Ovary (tissue), 9 donors: ENCODE data around the gene NOXA1. TPM values are rescaled to one million over a fixed set of nuclear protein-coding genes. Genes with fewer than 3 reads are reported as not detected.

ENCODE experiments used
- DNase-seq, 5 donors: peaks; one replicate each; pipeline ENCODE4 v3.0.0-alpha.2; 2019 to 2020
- H3K27ac ChIP-seq, 2 donors: fragments of 200-600 bp; one replicate each; pipeline versions ENCODE4 v1.5.1 to v1.8.0; 2019 to 2022
- H3K27me3 ChIP-seq: fragments of 200-600 bp; one replicate; pipeline ENCODE4 v1.8.0; 2022
- H3K36me3 ChIP-seq: fragments of 200-600 bp; sonication (generic); one replicate; pipeline ENCODE4 v1.5.1; 2019
- H3K4me1 ChIP-seq: one replicate; pipeline ENCODE4 v1.8.1; 2013; ENCODE audit warnings: mild to moderate bottlenecking, moderate library complexity; ENCODE audit not compliant: insufficient read depth
- H3K4me3 ChIP-seq: fragments of 200-600 bp; sonication (generic); one replicate; pipeline ENCODE4 v1.5.1; 2017
- H3K9me3 ChIP-seq, 2 donors: fragments of 200-600 bp in 1 of 2; sonication (generic) in 1 of 2; one replicate each; pipeline versions ENCODE4 v1.5.1 to v1.8.1; 2013 to 2019; ENCODE audit warnings: mild to moderate bottlenecking in 1 of 2, moderate library complexity in 1 of 2
- EP300 ChIP-seq: sonication (generic); formaldehyde crosslinking; IDR thresholded peaks from one replicate; pipeline ENCODE4 v1.6.1; 2017; ENCODE audit warnings: antibody characterized with exemption
- POLR2A ChIP-seq: fragments of 450-650 bp; IDR thresholded peaks from one replicate; pipeline ENCODE4 v1.6.1; 2017; ENCODE audit warnings: antibody characterized with exemption, mild to moderate bottlenecking, moderate library complexity
- WGBS, 3 donors: extraction: QIAGEN DNeasy Blood & Tissue Kit in 1 of 3; methylation state at CpG; one replicate each; pipeline versions ENCODE4 v1.1.5 to v1.1.7; 2013 to 2017; 5-methylcytosine and 5-hydroxymethylcytosine counted together
- intact Hi-C, 4 donors: fragments of 100-400 bp; cut with DNase I; formaldehyde crosslinking; loops; one replicate each; pipeline versions ENCODE4 v1.11.0 to v1.15.1; 2022 to 2023
- polyA plus RNA-seq, 2 donors: library from polyadenylated mRNA; stranded (reverse); fragments of 200-250 nt in 1 of 2; fragments of 350-450 nt in 1 of 2; fragmentation: Illumina TruSeq in 1 of 2; extraction: RNeasy Lipid Tissue Mini Kit (QIAGEN cat#74804) in 1 of 2; gene quantifications; one replicate each; pipeline ENCODE4 v1.2.3, GENCODE V29; 2013 to 2014
- total RNA-seq, 7 donors: library from RNA; depleted of rRNA in 2 of 7; stranded (reverse); fragments of >200 nt in 2 of 7; fragmentation: NEBNext Ultra II Directional in 3 of 7; extraction: Animal tissue kit (Norgen Biotek cat#: 25700) in 3 of 7; gene quantifications; one replicate each; pipeline versions ENCODE4 v1.1.0 to v1.2.4, GENCODE V29; 2016 to 2023
- TF ChIP-seq, protein P1 (sequence below), 3 donors: fragments of 450-650 bp in 2 of 3; fragments of 200-600 bp in 1 of 3; IDR thresholded peaks; one replicate each; pipeline versions ENCODE4 v1.5.1 to v1.8.0; 2016 to 2022; ENCODE audit warnings: antibody characterized with exemption in 3 of 3, mild to moderate bottlenecking in 1 of 3
- donor health status: DM: no; HTN: no; CAD: no; lungs with moderate emphysema.
- donor health status: DM: no; HTN: no; CAD: no.
- donor health status: Bipolar disorder and iron deficiency.
- donor health status: DM: yes; HTN: yes; CAD: no.
- donor health status: DM: no; HTN: no; CAD: no.
- donor health status: DM: yes; HTN: yes; CAD: no.

Gene NOXA1
- total and polyA plus RNA-seq, 9 donors: 7.1 to 18.5 (median 12.1) TPM; not detected in 1

DNA sequence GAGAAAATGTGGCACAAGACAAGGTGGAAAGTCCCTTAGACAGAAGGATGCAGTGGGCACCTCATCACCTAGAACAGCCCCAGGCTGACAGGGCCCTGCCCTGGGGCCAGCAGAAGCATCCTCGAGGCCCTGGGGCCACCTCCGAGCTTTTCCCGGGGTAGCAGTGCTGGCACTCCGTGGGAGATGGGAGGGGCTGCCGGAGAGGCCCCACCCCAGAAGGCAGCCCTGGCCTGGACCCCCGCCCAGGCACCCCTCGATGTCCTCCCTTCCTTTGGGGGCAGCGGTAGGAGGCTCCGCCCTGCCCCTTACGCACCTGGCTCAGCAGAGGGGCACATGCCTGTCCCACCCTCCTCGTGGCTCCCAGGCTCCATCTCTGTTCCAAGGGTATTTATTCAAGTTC lies 53.7 kb downstream of the NOXA1 start:
- H3K27me3 ChIP-seq: no peaks in the 10 kb centered on the region
- H3K27ac ChIP-seq: no peak overlapping the region
- intact Hi-C loops: no loop called here
- H3K9me3 ChIP-seq: no peaks in the 10 kb centered on the region
- TF ChIP-seq, protein P1, sequence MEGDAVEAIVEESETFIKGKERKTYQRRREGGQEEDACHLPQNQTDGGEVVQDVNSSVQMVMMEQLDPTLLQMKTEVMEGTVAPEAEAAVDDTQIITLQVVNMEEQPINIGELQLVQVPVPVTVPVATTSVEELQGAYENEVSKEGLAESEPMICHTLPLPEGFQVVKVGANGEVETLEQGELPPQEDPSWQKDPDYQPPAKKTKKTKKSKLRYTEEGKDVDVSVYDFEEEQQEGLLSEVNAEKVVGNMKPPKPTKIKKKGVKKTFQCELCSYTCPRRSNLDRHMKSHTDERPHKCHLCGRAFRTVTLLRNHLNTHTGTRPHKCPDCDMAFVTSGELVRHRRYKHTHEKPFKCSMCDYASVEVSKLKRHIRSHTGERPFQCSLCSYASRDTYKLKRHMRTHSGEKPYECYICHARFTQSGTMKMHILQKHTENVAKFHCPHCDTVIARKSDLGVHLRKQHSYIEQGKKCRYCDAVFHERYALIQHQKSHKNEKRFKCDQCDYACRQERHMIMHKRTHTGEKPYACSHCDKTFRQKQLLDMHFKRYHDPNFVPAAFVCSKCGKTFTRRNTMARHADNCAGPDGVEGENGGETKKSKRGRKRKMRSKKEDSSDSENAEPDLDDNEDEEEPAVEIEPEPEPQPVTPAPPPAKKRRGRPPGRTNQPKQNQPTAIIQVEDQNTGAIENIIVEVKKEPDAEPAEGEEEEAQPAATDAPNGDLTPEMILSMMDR (IDR thresholded peaks at IDR 0.05): no peak
- TF ChIP-seq EP300 (no peak), POLR2A (no peak)
- H3K36me3 ChIP-seq: no peaks in the 10 kb centered on the region
- no peak overlapping the region for H3K4me3 ChIP-seq
- peak in 1 of 5 donors; percentile 28 for DNase-seq
- H3K4me1 ChIP-seq: peaks cover 1% of the 10 kb centered on the region
- 89 to 91% (median 91%) methylated on average over 9 to 11 of the region's 11 CpGs for WGBS, 3 donors

- Histone ChIP-seq H3K4me3 (no peak overlapping the region), H3K4me1 (peaks cover 4% of the 10 kb centered on the region), H3K9me3 (no peaks in the 10 kb centered on the region), H3K27ac (no peak overlapping the region), H3K27me3 (no peaks in the 10 kb centered on the region), H3K36me3 (no peaks in the 10 kb centered on the region)
- peak in 1 of 5 donors; percentile 31 for DNase-seq
- intact Hi-C loops: no loop called here
- 81 to 91% (median 87%) methylated on average over 15 to 29 of the region's 29 CpGs for WGBS, 3 donors
- TF ChIP-seq EP300 (no peak), POLR2A (no peak)
- TF ChIP-seq, protein P1 (IDR thresholded peaks at IDR 0.05): no peak
Observed at GRCh38 chr9:137477778-137478612, 54.8 kb downstream of the NOXA1 start.

DNA sequence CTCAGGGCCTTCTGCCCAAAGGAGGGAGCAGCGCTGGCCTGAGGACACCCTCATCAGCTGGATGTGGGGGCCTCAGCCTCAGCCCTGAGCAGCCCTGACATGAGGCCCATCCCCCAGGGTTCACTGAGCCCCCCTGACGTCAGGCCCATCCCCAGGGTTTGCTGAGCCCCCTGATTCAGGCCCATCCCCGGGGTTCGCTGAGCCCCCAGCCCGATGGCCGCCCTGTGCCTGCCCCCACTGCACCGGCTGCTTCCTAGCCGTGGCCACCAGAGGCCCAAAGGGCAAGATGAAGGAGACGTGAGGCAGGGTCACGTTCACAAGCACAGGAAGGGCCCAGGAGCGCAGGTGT lies 55.4 kb downstream of the NOXA1 start:
- no peaks in the 10 kb centered on the region for H3K9me3 ChIP-seq
- H3K27ac ChIP-seq: no peak overlapping the region
- peaks cover 4% of the 10 kb centered on the region for H3K4me1 ChIP-seq
- WGBS, 3 donors: 74 to 88% (median 82%) methylated on average over 11 of the region's 11 CpGs
- H3K4me3 ChIP-seq: no peak overlapping the region
- H3K27me3 ChIP-seq: no peaks in the 10 kb centered on the region
- no peaks in the 10 kb centered on the region for H3K36me3 ChIP-seq
- intact Hi-C loops: no loop called here
- TF ChIP-seq POLR2A (no peak), EP300 (no peak)
- TF ChIP-seq, protein P1 (IDR thresholded peaks at IDR 0.05): no peak
- DNase-seq: peak in 1 of 5 donors; percentile 31

DNA sequence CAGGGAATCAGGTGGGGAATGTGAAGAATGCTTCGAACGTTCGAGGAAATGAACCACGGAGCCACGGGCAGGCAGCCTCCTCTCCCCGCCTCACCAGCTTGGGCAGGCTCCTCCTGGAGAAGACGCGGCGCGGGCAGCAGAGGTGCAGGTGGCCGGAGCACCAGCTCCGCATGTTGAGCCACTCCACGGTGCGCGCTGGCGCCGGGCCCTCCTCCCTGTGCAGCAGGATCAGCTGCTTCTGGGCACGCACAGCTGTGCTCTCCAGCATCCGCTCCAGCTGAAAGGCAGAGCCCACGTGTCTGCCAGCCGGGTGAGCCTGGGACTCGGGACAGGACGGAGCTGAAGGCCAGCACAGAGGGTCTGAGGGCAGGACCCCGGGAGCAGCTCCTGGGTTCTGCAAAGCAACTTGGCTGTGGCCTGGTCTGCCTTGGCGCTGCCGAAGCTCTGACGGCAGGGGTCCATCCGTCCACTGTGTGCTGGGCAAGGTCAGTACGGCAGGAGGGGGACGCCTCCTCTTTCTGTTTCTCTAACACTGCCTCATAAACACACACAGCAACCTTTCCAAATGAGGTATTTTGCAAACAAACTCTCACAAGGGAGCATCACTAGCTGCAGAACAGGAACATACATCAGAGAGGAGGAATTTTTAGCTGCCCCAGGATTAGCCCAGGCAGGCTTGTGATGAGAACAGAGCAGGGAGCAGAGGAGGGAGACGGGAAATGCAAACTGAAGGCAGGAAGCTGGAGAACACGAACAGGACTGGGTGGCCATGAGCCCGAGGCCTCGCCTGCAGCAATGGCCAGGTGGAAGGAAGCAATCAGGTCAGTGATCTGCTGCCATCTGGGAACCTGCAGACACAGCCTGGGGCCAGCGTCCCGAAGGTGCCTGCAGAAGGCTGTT lies 56.0 kb downstream of the NOXA1 start:
- Histone ChIP-seq H3K4me3 (no peak overlapping the region), H3K4me1 (peaks cover 4% of the 10 kb centered on the region), H3K9me3 (no peaks in the 10 kb centered on the region), H3K36me3 (no peaks in the 10 kb centered on the region), H3K27ac (no peak overlapping the region), H3K27me3 (no peaks in the 10 kb centered on the region)
- TF ChIP-seq EP300: no peak
- intact Hi-C loops: no loop called here
- WGBS, 3 donors: 54 to 69% (median 61%) methylated on average over 36 of the region's 36 CpGs
- peak in 1 of 5 donors; percentile 59 for DNase-seq
